GM23248 (cell line): ENCODE results near the gene CCNY.
"Not testable (repeated sequence)": the region's sequence is repeated elsewhere in the genome, so short reads cannot be mapped to it uniquely, and the experiment has no call there.

Experiments used
- EZH2 ChIP-seq: fragments of 200-600 bp; sonication (generic); IDR thresholded peaks from 2 replicates; pipeline ENCODE4 v1.6.1; 2018; ENCODE audit warnings: antibody characterized with exemption, mild to moderate bottlenecking; ENCODE audit not compliant: insufficient read depth, poor library complexity, severe bottlenecking
- EZH2phosphoT487 ChIP-seq: fragments of 200-600 bp; sonication (generic); IDR thresholded peaks from 2 replicates; pipeline ENCODE4 v1.6.1; 2018; ENCODE audit warnings: antibody characterized with exemption, moderate library complexity, mild to moderate bottlenecking, low read depth; ENCODE audit not compliant: insufficient read depth

DNA sequence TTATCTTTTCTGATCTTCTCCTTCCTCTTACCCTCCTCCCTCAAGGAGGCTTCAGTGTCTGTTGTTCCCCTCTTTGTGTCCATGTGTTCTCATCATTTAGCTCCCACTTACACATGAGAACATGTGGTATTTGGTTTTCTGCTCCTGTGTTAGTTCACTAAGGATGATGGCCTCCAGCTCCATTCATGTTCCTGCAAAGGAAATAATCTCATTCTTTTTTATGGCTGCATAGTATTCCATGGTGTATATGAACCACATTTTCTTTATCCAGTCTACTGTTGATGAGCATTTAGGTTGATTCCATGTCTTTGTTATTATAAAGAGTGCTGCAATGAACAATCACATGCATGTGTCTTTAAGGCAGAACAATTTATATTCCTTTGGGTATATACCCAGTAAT lies 21.1 kb upstream of the CCNY start:
- not testable (repeated sequence) for TF ChIP-seq EZH2phosphoT487, EZH2
